Endothelial cell (in vitro differentiated cells): Measurements from ENCODE around the gene DRC1. TPM values are rescaled to one million over a fixed set of nuclear protein-coding genes. Genes with fewer than 3 reads are reported as not detected.

Source experiments
- DNase-seq: peaks from one replicate; pipeline ENCODE4 v3.0.0; 2021; ENCODE audit warnings: low spot score
- H3K27ac Mint-ChIP-seq: one replicate; pipeline ENCODE4 v1.8.0; 2021; ENCODE audit warnings: mixed read lengths, inconsistent platforms; ENCODE audit not compliant: unreplicated experiment
- H3K27me3 Mint-ChIP-seq: one replicate; pipeline ENCODE4 v1.8.0; 2021; ENCODE audit warnings: mild to moderate bottlenecking, moderate library complexity, mixed read lengths, inconsistent platforms; ENCODE audit not compliant: unreplicated experiment
- H3K36me3 Mint-ChIP-seq: one replicate; pipeline ENCODE4 v1.8.0; 2021; ENCODE audit warnings: mild to moderate bottlenecking, low read depth, mixed read lengths, inconsistent platforms; ENCODE audit not compliant: unreplicated experiment
- H3K4me1 Mint-ChIP-seq: one replicate; pipeline ENCODE4 v1.8.0; 2021; ENCODE audit warnings: mild to moderate bottlenecking, mixed read lengths, inconsistent platforms; ENCODE audit not compliant: unreplicated experiment
- H3K4me3 Mint-ChIP-seq: one replicate; pipeline ENCODE4 v1.8.0; 2021; ENCODE audit warnings: mild to moderate bottlenecking, mixed read lengths, inconsistent platforms; ENCODE audit not compliant: unreplicated experiment
- H3K9me3 Mint-ChIP-seq: one replicate; pipeline ENCODE4 v1.8.0; 2021; ENCODE audit warnings: mixed read lengths, inconsistent platforms; ENCODE audit not compliant: unreplicated experiment
- CTCF ChIP-seq: fragments of 200-600 bp; sonication (generic); IDR thresholded peaks from one replicate; pipeline ENCODE4 v1.5.0; 2021; ENCODE audit warnings: antibody characterized with exemption; ENCODE audit not compliant: unreplicated experiment
- total RNA-seq: library from RNA; stranded (reverse); fragmentation: NEBNext Ultra II Directional; extraction: Animal tissue kit (Norgen Biotek cat#: 25700); gene quantifications from one replicate; pipeline ENCODE4 v1.2.1, GENCODE V29; 2021; ENCODE audit not compliant: unreplicated experiment

DRC1 gene
- total RNA-seq, 1 donor from 2014 or later = 0.36 TPM

- no peak for TF ChIP-seq CTCF
- H3K9me3 Mint-ChIP-seq = no peaks in the 10 kb centered on the region
- H3K27ac Mint-ChIP-seq = no peak overlapping the region
- H3K4me3 Mint-ChIP-seq = no peak overlapping the region
- peaks cover 9% of the 10 kb centered on the region for H3K27me3 Mint-ChIP-seq
- peaks cover 3% of the 10 kb centered on the region for H3K4me1 Mint-ChIP-seq
- H3K36me3 Mint-ChIP-seq = no peaks in the 10 kb centered on the region
- DNase-seq = no peak
These were observed 77.5 kb downstream of the DRC1 start for GRCh38 chr2:26479131-26479788.

GRCh38 chr2:26479789-26480565 is 78.3 kb downstream of the DRC1 start:
- H3K27me3 Mint-ChIP-seq = peaks cover 10% of the 10 kb centered on the region
- H3K36me3 Mint-ChIP-seq = no peaks in the 10 kb centered on the region
- TF ChIP-seq CTCF = no peak
- DNase-seq = no peak
- no peaks in the 10 kb centered on the region for H3K9me3 Mint-ChIP-seq
- H3K4me3 Mint-ChIP-seq = no peak overlapping the region
- no peak overlapping the region for H3K27ac Mint-ChIP-seq
- peaks cover 3% of the 10 kb centered on the region for H3K4me1 Mint-ChIP-seq

- Mint-ChIP-seq H3K4me3 (no peak overlapping the region), H3K27me3 (peaks cover 12% of the 10 kb centered on the region), H3K4me1 (peaks cover 3% of the 10 kb centered on the region), H3K27ac (no peak overlapping the region), H3K9me3 (no peaks in the 10 kb centered on the region), H3K36me3 (no peaks in the 10 kb centered on the region)
- no peak for TF ChIP-seq CTCF
- no peak for DNase-seq
These were observed 79.1 kb downstream of the DRC1 start for GRCh38 chr2:26480566-26481423.

GRCh38 chr2:26481706-26482105 is 80.0 kb downstream of the DRC1 start:
- no peak overlapping the region for H3K4me3 Mint-ChIP-seq
- H3K36me3 Mint-ChIP-seq = no peaks in the 10 kb centered on the region
- no peak for DNase-seq
- H3K4me1 Mint-ChIP-seq = peaks cover 3% of the 10 kb centered on the region
- no peaks in the 10 kb centered on the region for H3K9me3 Mint-ChIP-seq
- H3K27ac Mint-ChIP-seq = no peak overlapping the region
- TF ChIP-seq CTCF = no peak
- H3K27me3 Mint-ChIP-seq = peaks cover 12% of the 10 kb centered on the region
